A673 (cell line): ENCODE data around the gene DDN.

Experiments
- EZH2 ChIP-seq: fragments of 200-600 bp; sonication (generic); IDR thresholded peaks from 2 replicates; pipeline ENCODE4 v1.6.1; 2017; ENCODE audit warnings: borderline replicate concordance, low read depth, mild to moderate bottlenecking, mixed read lengths, antibody characterized with exemption, low read length; ENCODE audit not compliant: poor library complexity, severe bottlenecking
- TF ChIP-seq, protein P1 (sequence below): fragments of 300-800, 200-600 bp; sonication (generic); conservative IDR thresholded peaks from 2 replicates; pipeline ENCODE4 v1.5.1; 2017; ENCODE audit warnings: low read depth, mild to moderate bottlenecking, antibody characterized with exemption, low read length, moderate library complexity, mixed read lengths

DNA sequence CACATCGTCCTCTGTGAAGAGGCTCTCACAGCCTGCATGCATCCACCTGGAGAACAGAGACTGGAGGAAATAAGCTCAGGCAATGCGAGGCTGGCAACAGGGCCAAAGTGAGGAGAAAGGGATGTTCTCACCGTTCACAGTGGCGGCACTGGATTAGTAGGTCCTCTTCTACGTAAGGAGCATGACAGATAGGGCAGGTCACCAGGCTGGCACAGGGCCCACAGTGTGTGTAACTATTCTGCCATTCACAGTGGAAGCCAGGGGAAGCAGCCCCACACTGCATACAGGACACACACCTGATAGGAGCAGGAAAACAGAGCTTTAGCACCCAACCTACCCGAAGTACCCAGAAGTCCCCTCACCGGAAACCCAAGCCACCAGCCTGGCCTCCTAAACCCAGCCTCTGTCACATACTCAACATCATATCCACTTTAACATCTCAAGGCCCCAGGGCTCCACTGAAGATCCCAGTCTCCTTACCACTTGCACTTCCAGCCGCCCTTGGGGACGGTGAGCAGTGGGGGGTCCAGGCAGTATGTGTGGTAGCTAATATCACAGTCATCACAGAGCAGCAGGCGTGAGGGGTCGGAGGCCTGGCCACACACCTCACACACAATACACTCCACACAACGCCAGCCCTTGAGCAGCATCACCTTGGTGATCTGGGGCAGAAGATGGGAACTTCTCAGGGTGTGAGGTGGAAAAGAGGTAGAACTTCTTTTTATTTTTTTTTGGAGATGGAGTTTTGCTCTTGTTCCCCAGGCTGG lies 47.1 kb upstream of the DDN start:
- TF ChIP-seq, protein P1, sequence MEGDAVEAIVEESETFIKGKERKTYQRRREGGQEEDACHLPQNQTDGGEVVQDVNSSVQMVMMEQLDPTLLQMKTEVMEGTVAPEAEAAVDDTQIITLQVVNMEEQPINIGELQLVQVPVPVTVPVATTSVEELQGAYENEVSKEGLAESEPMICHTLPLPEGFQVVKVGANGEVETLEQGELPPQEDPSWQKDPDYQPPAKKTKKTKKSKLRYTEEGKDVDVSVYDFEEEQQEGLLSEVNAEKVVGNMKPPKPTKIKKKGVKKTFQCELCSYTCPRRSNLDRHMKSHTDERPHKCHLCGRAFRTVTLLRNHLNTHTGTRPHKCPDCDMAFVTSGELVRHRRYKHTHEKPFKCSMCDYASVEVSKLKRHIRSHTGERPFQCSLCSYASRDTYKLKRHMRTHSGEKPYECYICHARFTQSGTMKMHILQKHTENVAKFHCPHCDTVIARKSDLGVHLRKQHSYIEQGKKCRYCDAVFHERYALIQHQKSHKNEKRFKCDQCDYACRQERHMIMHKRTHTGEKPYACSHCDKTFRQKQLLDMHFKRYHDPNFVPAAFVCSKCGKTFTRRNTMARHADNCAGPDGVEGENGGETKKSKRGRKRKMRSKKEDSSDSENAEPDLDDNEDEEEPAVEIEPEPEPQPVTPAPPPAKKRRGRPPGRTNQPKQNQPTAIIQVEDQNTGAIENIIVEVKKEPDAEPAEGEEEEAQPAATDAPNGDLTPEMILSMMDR = no peak
- no peak for TF ChIP-seq EZH2
